Loucy (cell line): ENCODE results near the gene POFUT2.
"Not testable (repeated sequence)": the region's sequence is repeated elsewhere in the genome, so short reads cannot be mapped to it uniquely, and the experiment has no call there.

Experiments used
- H2AFZ ChIP-seq: fragments of 200-600 bp; sonication (generic); 2 replicates; pipeline ENCODE4 v1.6.0; 2016; ENCODE audit warnings: antibody characterized with exemption, mild to moderate bottlenecking, low read length, moderate library complexity
- H3F3A ChIP-seq: fragments of 200-600 bp; 2 replicates; pipeline ENCODE4 v1.6.0; 2016; ENCODE audit warnings: antibody characterized with exemption, low read depth, mild to moderate bottlenecking
- H3K27me3 ChIP-seq: fragments of 200-600 bp; sonication (generic); 2 replicates; pipeline ENCODE4 v1.6.1; 2014; ENCODE audit warnings: low read length, mild to moderate bottlenecking; ENCODE audit not compliant: insufficient read depth, poor library complexity, severe bottlenecking
- H3K36me3 ChIP-seq: fragments of 200-600 bp; sonication (generic); 2 replicates; pipeline ENCODE4 v1.6.1; 2016; ENCODE audit warnings: low read length; ENCODE audit not compliant: insufficient read depth
- H3K4me1 ChIP-seq: fragments of 200-600 bp; sonication (generic); 2 replicates; pipeline ENCODE4 v1.5.1; 2014; ENCODE audit warnings: low read length, mild to moderate bottlenecking; ENCODE audit not compliant: insufficient read depth, poor library complexity, severe bottlenecking
- H3K4me2 ChIP-seq: fragments of 200-600 bp; sonication (generic); 2 replicates; pipeline ENCODE4 v1.6.0; 2014; ENCODE audit warnings: antibody characterized with exemption, low read length, low read depth, mild to moderate bottlenecking; ENCODE audit not compliant: poor library complexity, severe bottlenecking
- H3K4me3 ChIP-seq: fragments of 200-600 bp; sonication (generic); 2 replicates; pipeline ENCODE4 v1.5.1; 2014; ENCODE audit warnings: low read length, mild to moderate bottlenecking, mixed read lengths; ENCODE audit not compliant: poor library complexity, severe bottlenecking
- H3K79me2 ChIP-seq: fragments of 200-600 bp; sonication (generic); 2 replicates; pipeline ENCODE4 v1.6.1; 2014; ENCODE audit warnings: low read length; ENCODE audit not compliant: insufficient read depth
- H3K9ac ChIP-seq: fragments of 200-600 bp; sonication (generic); 2 replicates; pipeline ENCODE4 v1.6.0; 2014; ENCODE audit warnings: mild to moderate bottlenecking, low read depth, low read length, moderate library complexity; ENCODE audit not compliant: poor library complexity, severe bottlenecking
- H3K9me2 ChIP-seq: fragments of 200-600 bp; sonication (generic); replicated peaks from 2 replicates; pipeline ENCODE4 v1.6.1; 2016; ENCODE audit warnings: low read depth, low read length, mixed read lengths
- H3K9me3 ChIP-seq: fragments of 200-600 bp; sonication (generic); 2 replicates; pipeline ENCODE4 v1.6.1; 2014; ENCODE audit warnings: mild to moderate bottlenecking, antibody characterized with exemption, low read length, low read depth; ENCODE audit not compliant: insufficient read depth
- H4K20me1 ChIP-seq: fragments of 200-600 bp; sonication (generic); 2 replicates; pipeline ENCODE4 v1.6.0; 2014; ENCODE audit warnings: antibody characterized with exemption, low read length, mild to moderate bottlenecking; ENCODE audit not compliant: insufficient read depth, poor library complexity, severe bottlenecking
- CTCF ChIP-seq: fragments of 200-600 bp; sonication (generic); conservative IDR thresholded peaks from 2 replicates; pipeline ENCODE4 v1.5.1; 2014; ENCODE audit warnings: mild to moderate bottlenecking, antibody characterized with exemption, low read length
- EZH2phosphoT487 ChIP-seq: fragments of 200-600 bp; IDR thresholded peaks from 2 replicates; pipeline ENCODE4 v1.6.1; 2018; ENCODE audit warnings: antibody characterized with exemption, mild to moderate bottlenecking, moderate library complexity, borderline replicate concordance

POFUT2 gene

GRCh38 chr21:45317398-45318145 lies 29.9 kb upstream of the POFUT2 start:
- H3K9me3 ChIP-seq: no peaks in the 10 kb centered on the region
- H3K4me3 ChIP-seq: no peak overlapping the region
- H3K27me3 ChIP-seq: no peaks in the 10 kb centered on the region
- TF ChIP-seq CTCF: no peak
- TF ChIP-seq EZH2phosphoT487: no peak
- H4K20me1 ChIP-seq: no peaks in the 10 kb centered on the region
- H3F3A ChIP-seq: no peaks in the 10 kb centered on the region
- H3K9me2 ChIP-seq: no peaks in the 10 kb centered on the region
- H3K4me1 ChIP-seq: no peaks in the 10 kb centered on the region
- no peak overlapping the region for H3K4me2 ChIP-seq
- no peaks in the 10 kb centered on the region for H3K36me3 ChIP-seq
- no peaks in the 10 kb centered on the region for H3K79me2 ChIP-seq
- no peak overlapping the region for H3K9ac ChIP-seq
- H2AFZ ChIP-seq: no peak overlapping the region

- no peaks in the 10 kb centered on the region for H3K79me2 ChIP-seq
- TF ChIP-seq CTCF (no peak), EZH2phosphoT487 (no peak)
- no peaks in the 10 kb centered on the region for H3K9me3 ChIP-seq
- no peak overlapping the region for H3K4me3 ChIP-seq
- no peaks in the 10 kb centered on the region for H4K20me1 ChIP-seq
- H3K4me1 ChIP-seq: no peaks in the 10 kb centered on the region
- no peaks in the 10 kb centered on the region for H3K27me3 ChIP-seq
- H2AFZ ChIP-seq: no peak overlapping the region
- H3K9me2 ChIP-seq: no peaks in the 10 kb centered on the region
- no peaks in the 10 kb centered on the region for H3K36me3 ChIP-seq
- H3F3A ChIP-seq: no peaks in the 10 kb centered on the region
- no peak overlapping the region for H3K4me2 ChIP-seq
- H3K9ac ChIP-seq: no peak overlapping the region
These were observed 29.2 kb upstream of the POFUT2 start for GRCh38 chr21:45316871-45317397.

GRCh38 chr21:45315676-45316470 lies 28.2 kb upstream of the POFUT2 start:
- not testable (repeated sequence) for H2AFZ ChIP-seq, H3K9me2 ChIP-seq, H3F3A ChIP-seq, H3K4me1 ChIP-seq, H3K36me3 ChIP-seq, H3K4me2 ChIP-seq, H3K4me3 ChIP-seq, H3K79me2 ChIP-seq, H4K20me1 ChIP-seq, H3K27me3 ChIP-seq, H3K9ac ChIP-seq, H3K9me3 ChIP-seq
